Stomach (tissue), 9 donors: ENCODE data around the gene GDF2. TPM values are rescaled to one million over a fixed set of nuclear protein-coding genes. Genes with fewer than 3 reads are reported as not detected.

ENCODE experiments used
- DNase-seq, 2 donors: peaks; one replicate each; pipeline versions ENCODE4 v3.0.0 to v3.0.0-alpha.2; 2013 to 2019
- H3K27ac ChIP-seq, 5 donors: fragments of 200-600 bp in 4 of 5; sonication (generic) in 4 of 5; one replicate each; pipeline ENCODE4 v1.5.1; 2013 to 2019; ENCODE audit warnings: mild to moderate bottlenecking in 1 of 5, moderate library complexity in 1 of 5
- H3K27me3 ChIP-seq, 3 donors: fragments of 200-600 bp; sonication (generic); one replicate each; pipeline ENCODE4 v1.5.1; 2017 to 2019; ENCODE audit warnings: mixed run types in 1 of 3
- H3K36me3 ChIP-seq, 4 donors: fragments of 200-600 bp; sonication (generic); 1 replicate in 3 of 4; 2 replicates in 1 of 4; pipeline ENCODE4 v1.5.1; 2016 to 2019
- H3K4me1 ChIP-seq, 4 donors: fragments of 200-600 bp; sonication (generic); one replicate each; pipeline ENCODE4 v1.5.1; 2016 to 2019
- H3K4me3 ChIP-seq, 4 donors: fragments of 200-600 bp; sonication (generic) in 3 of 4; one replicate each; pipeline ENCODE4 v1.5.1; 2016 to 2019; ENCODE audit warnings: mild to moderate bottlenecking in 1 of 4
- H3K9me3 ChIP-seq, 4 donors: fragments of 200-600 bp; sonication (generic); one replicate each; pipeline ENCODE4 v1.5.1; 2016 to 2019
- CTCF ChIP-seq, 7 experiments: fragments of 450-650 bp in 4 of 7; fragments of 200-600 bp in 3 of 7; sonication (generic) in 3 of 7; IDR thresholded peaks; one replicate each; pipeline ENCODE4 v1.5.1; 2016 to 2019; ENCODE audit warnings: antibody characterized with exemption in 7 of 7, control low read depth in 2 of 7, mild to moderate bottlenecking in 1 of 7
- EP300 ChIP-seq: sonication (generic); formaldehyde crosslinking; IDR thresholded peaks from one replicate; pipeline ENCODE4 v1.6.1; 2017; ENCODE audit warnings: antibody characterized with exemption
- POLR2A ChIP-seq, 4 donors: fragments of 450-650 bp; IDR thresholded peaks; one replicate each; pipeline ENCODE4 v1.6.1; 2016; ENCODE audit warnings: antibody characterized with exemption in 4 of 4, control low read depth in 2 of 4, mild to moderate bottlenecking in 1 of 4, moderate library complexity in 1 of 4
- POLR2AphosphoS5 ChIP-seq, 3 donors: sonication (generic); formaldehyde crosslinking; IDR thresholded peaks; one replicate each; pipeline ENCODE4 v1.6.1; 2016; ENCODE audit warnings: antibody characterized with exemption in 3 of 3
- WGBS, 5 donors: extraction: QIAGEN DNeasy Blood & Tissue Kit in 3 of 5; methylation state at CpG; one replicate each; pipeline versions ENCODE4 v1.1.5 to v1.1.7; 2013 to 2018; 5-methylcytosine and 5-hydroxymethylcytosine counted together
- intact Hi-C: fragments of 100-400 bp; cut with DNase I; formaldehyde crosslinking; loops from one replicate; pipeline ENCODE4 v1.15.1; 2023; ENCODE audit warnings: low total_unique reads
- polyA plus RNA-seq, 3 donors: library from polyadenylated mRNA; stranded (reverse); fragments of 200-250 nt; gene quantifications; one replicate each; pipeline ENCODE4 v1.2.3, GENCODE V29; 2013
- total RNA-seq, 5 donors: library from RNA; depleted of rRNA; stranded (reverse); fragments of >200 nt; gene quantifications; one replicate each; pipeline versions ENCODE4 v1.1.0 to v1.2.3, GENCODE V29; 2014 to 2016
- donor health status: healthy with polysubstance abuse.
- donor health status: Bipolar disorder and iron deficiency.
- donor health status: healthy.

The GDF2 gene
- total and polyA plus RNA-seq, 8 donors, result not detected

- DNase-seq, result peak in 1 of 2 donors; percentile 57
- H3K9me3 ChIP-seq, result no peaks in the 10 kb centered on the region
- H3K27me3 ChIP-seq, result peaks cover 0 to 37% (median 11%) of the 10 kb centered on the region in 3 donors
- H3K4me3 ChIP-seq, result no peak overlapping the region
- no peaks in the 10 kb centered on the region for H3K36me3 ChIP-seq
- intact Hi-C loops, result no loop called here
- 24 to 50% (median 42%) methylated on average over 5 of the region's 5 CpGs for WGBS, 5 donors
- no peaks in the 10 kb centered on the region for H3K4me1 ChIP-seq
- TF ChIP-seq CTCF (IDR thresholded peaks at IDR 0.05), result no peak
- no peak for TF ChIP-seq POLR2AphosphoS5 (IDR thresholded peaks at IDR 0.05)
- no peak overlapping the region for H3K27ac ChIP-seq
These were observed 1.5 kb downstream of the GDF2 start for GRCh38 chr10:47323636-47324296.

GRCh38 chr10:47325303-47326291, 3.3 kb downstream of the GDF2 start:
- TF ChIP-seq POLR2A (IDR thresholded peaks at IDR 0.05) (no peak), CTCF (IDR thresholded peaks at IDR 0.05) (no peak), POLR2AphosphoS5 (IDR thresholded peaks at IDR 0.05) (no peak), EP300 (no peak)
- intact Hi-C loops, result no loop called here
- H3K27ac ChIP-seq, result no peak overlapping the region
- peaks cover 0 to 30% (median 11%) of the 10 kb centered on the region in 3 donors for H3K27me3 ChIP-seq
- H3K4me3 ChIP-seq, result no peak overlapping the region
- H3K9me3 ChIP-seq, result no peaks in the 10 kb centered on the region
- DNase-seq, result peak in 1 of 2 donors; percentile 20
- no peaks in the 10 kb centered on the region for H3K4me1 ChIP-seq
- no peaks in the 10 kb centered on the region for H3K36me3 ChIP-seq
- WGBS, 5 donors, result 92 to 95% (median 93%) methylated on average over 28 to 30 of the region's 30 CpGs

- no peak for TF ChIP-seq EP300
- TF ChIP-seq POLR2AphosphoS5 (IDR thresholded peaks at IDR 0.05), result no peak
- TF ChIP-seq CTCF (IDR thresholded peaks at IDR 0.05), result no peak
- no peak for TF ChIP-seq POLR2A (IDR thresholded peaks at IDR 0.05)
- Histone ChIP-seq H3K27me3 (peaks cover 0 to 22% (median 6%) of the 10 kb centered on the region in 3 donors), H3K9me3 (no peaks in the 10 kb centered on the region), H3K4me3 (no peak overlapping the region), H3K27ac (no peak overlapping the region), H3K36me3 (no peaks in the 10 kb centered on the region), H3K4me1 (no peaks in the 10 kb centered on the region)
- WGBS, 5 donors, result 58 to 92% (median 65%) methylated on average over 1 to 5 of the region's 5 CpGs
- peak in 1 of 2 donors; percentile 26 for DNase-seq
- intact Hi-C loops, result no loop called here
These were observed 4.2 kb downstream of the GDF2 start for GRCh38 chr10:47326306-47326926.

GRCh38 chr10:47326927-47327330, 4.7 kb downstream of the GDF2 start:
- WGBS, 5 donors, result 67 to 82% (median 78%) methylated on average over 11 of the region's 11 CpGs

More at GRCh38 chr10:47326927-47327330, 4.7 kb downstream of the GDF2 start:
- no peak overlapping the region for H3K27ac ChIP-seq
- DNase-seq, result peak in 1 of 2 donors; percentile 9
- no peaks in the 10 kb centered on the region for H3K9me3 ChIP-seq
- peaks cover 0 to 17% (median 6%) of the 10 kb centered on the region in 3 donors for H3K27me3 ChIP-seq
- no peaks in the 10 kb centered on the region for H3K36me3 ChIP-seq
- no peaks in the 10 kb centered on the region for H3K4me1 ChIP-seq
- no peak overlapping the region for H3K4me3 ChIP-seq
- intact Hi-C loops, result no loop called here
- TF ChIP-seq POLR2AphosphoS5 (IDR thresholded peaks at IDR 0.05) (no peak), CTCF (IDR thresholded peaks at IDR 0.05) (no peak), POLR2A (IDR thresholded peaks at IDR 0.05) (no peak), EP300 (no peak)
